NCI-H1694 treated with DMSO at 0.1 percent for 48 hours (cell line): ENCODE measurements around the gene POU3F1.

Source experiments
- DNase-seq: peaks from one replicate; lab custom pipeline; 2025; lab: John Stamatoyannopoulos, UW

The POU3F1 gene

GRCh38 chr1:38004284-38005108, 42.1 kb downstream of the POU3F1 start:
- DNase-seq: no peak

- DNase-seq: no peak
Observed at GRCh38 chr1:38003261-38004250, 43.0 kb downstream of the POU3F1 start.

- no peak for DNase-seq
Observed at GRCh38 chr1:38000529-38001455, 45.8 kb downstream of the POU3F1 start.

- no peak for DNase-seq
Observed at GRCh38 chr1:38000233-38000528, 46.4 kb downstream of the POU3F1 start.

- DNase-seq: no peak
Observed at GRCh38 chr1:37999430-38000232, 47.0 kb downstream of the POU3F1 start.

GRCh38 chr1:37998913-37999429, 47.6 kb downstream of the POU3F1 start:
- no peak for DNase-seq

- DNase-seq: no peak
Observed at GRCh38 chr1:37998089-37998808, 48.3 kb downstream of the POU3F1 start.

GRCh38 chr1:37997256-37998088, 49.1 kb downstream of the POU3F1 start:
- DNase-seq: no peak

GRCh38 chr1:37995751-37996345, 50.7 kb downstream of the POU3F1 start:
- no peak for DNase-seq

GRCh38 chr1:37994886-37995566, 51.6 kb downstream of the POU3F1 start:
- no peak for DNase-seq
